GM19467 (cell line): ENCODE data around the gene IGFBP3.

Experiments
- ATAC-seq: cut with Tn5 transposase; IDR thresholded peaks from one replicate; pipeline ENCODE4 v1.9.1; 2021; ENCODE audit warnings: mild to moderate bottlenecking, moderate library complexity; ENCODE audit not compliant: unreplicated experiment

The IGFBP3 gene

DNA sequence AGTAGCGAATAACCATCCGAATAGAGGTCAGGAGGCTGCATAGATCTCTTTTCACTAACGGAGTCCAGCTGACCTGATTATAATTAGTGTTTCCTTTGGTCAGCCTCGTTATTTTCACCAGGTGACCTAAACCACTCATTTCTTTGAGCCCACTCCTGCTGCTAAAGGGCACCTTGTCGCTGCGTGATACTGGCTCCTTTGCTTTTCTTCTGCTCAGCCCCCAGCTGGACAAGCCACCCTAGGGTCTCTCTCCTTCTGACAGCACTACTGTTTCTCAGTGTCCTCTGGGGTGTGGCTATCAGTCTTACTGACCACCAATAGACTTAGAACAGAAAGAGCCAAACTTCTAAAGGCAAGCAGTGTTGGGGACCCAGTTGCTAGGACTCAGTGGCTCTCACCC lies 2.7 kb upstream of the IGFBP3 start:
- ATAC-seq: no peak

DNA sequence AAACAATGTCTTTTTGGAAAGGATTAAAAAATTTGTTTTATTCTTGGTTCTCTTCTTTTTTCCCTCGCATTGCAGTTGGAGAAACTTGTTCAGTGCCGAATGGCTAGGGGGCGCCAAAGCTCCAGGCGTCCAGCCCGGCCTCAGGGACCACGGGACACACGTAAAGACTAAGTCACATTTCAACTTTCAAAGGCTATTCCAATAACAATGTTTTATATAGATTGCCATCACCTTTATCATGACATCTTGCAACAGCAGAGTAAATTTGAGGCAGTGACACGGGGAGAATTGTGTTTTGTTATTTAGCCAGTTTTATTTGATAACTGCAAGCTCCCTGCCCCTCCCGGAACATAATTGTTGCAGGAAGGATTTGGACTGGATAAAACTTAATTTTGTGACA lies 2.2 kb upstream of the IGFBP3 start:
- ATAC-seq: no peak

DNA sequence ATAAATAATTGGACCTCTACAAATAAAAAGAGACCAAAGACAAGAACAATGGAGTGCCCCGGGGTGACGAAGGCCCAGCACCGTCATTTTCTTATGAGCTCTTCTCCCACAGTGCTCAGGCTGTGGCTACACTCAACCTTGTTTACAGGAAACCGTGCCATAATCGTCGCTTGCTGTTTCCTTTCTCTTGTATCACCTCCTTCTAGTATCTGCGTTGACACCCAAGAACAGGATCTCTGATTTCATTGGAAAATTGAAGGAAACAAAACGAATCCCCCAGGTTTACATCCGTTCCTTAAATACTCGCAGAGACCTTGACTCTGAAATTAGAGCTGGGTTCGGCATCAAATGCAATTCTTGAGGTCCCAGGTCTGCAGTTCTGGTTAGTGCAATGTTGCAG lies 1.7 kb upstream of the IGFBP3 start:
- ATAC-seq: no peak

DNA sequence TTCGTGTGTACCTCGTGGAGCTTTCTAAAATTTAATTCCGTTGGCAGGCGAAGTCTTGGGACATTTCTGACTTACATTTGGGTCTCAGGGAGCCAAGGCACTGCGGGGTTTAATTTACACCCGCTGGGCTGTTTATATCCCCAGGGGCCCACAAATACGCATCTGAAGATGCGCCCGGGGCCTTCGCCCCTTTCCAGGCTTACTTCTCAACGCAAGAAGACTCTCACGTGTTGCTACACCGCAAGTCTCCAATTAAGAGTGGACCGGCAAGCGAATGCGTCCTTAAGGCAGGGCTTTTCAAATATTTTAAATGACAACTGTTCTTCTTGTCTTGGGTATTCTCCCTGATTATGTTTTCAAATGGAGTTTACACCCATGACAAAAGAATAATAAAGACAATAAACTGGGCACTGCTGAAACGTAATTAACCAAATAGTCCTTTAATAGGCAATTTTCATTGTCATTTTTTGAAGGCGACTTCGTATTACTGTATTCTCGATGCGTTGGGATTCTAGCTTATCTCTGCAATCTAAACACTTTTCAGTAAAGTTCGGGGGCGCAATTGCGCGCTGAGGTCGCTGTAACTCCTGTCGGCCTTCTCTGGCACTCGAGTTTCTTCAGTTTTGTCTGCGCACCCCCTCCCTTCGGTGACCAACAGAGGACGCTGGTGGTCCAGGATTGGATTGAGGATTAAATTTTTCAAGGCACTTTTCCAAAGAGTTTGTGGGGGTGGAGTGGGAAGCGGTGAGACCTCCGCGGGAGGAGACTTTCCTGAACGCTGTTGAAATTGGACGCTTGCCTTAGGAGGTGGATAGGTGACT lies 837 bp upstream of the IGFBP3 start:
- no peak for ATAC-seq

DNA sequence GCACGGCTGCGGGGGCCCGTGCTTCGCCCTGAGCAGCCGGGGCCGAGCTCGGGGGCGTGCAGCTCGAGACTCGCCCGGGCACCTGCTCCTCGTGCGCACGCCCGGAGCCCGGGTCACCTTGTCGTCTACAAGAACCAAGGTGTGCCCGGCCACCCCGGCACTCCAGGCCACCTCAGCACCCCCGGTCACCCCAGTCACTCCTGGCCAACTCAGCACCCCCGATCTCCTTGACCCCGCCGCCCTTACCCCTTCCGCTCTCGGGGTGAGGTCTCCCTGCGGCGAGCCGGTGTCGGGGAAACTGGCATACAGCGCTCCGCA lies 268 bp upstream of the IGFBP3 start:
- no peak for ATAC-seq

DNA sequence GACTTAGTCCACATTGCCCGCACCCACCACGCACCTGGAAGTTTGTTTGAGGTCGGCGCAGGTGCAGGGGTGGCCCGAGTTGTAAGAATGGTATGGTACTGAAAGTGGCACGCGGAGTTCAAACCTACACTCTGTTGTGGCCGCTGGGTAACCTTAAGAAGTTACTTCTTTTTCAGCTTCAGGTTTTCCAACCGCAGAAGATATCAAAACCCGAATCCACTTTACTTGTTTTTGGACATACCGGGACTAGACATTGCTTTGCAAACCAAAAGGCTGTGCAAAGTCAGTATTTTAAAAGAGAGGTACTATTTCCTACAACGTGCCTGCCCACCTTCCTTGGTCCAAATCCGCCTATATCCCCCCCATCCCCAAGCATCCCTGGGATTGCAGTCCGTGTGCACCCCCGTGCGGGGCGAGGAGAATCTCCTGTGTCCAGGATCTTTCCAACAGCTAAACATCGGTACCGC lies 1.0 kb downstream of the IGFBP3 start:
- ATAC-seq: no peak

DNA sequence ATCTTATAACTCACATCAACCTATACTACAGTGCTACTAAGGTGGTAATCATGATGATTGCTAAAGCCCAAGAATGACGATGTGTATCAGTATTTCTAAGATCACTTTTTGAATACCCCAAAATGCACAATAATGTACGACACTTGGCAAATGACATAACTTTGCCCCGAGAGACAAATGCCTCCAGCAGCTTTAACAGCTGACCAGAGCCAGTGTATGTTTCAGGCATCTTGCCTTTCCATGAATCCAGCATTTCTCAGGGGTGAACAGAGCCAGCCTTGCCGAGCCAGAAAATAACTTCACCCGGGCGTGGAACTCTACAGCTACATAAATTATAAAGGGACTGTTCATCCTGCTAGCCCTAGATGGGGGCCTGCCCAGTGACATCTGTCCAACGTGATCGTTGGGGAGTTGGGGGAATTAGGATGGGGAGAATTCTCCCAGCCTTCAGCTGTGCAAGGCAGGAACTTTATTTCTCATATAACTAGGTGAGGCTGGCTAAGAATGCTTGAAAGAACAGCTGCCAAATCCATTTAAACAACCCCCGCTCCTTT lies 1.8 kb downstream of the IGFBP3 start:
- no peak for ATAC-seq

DNA sequence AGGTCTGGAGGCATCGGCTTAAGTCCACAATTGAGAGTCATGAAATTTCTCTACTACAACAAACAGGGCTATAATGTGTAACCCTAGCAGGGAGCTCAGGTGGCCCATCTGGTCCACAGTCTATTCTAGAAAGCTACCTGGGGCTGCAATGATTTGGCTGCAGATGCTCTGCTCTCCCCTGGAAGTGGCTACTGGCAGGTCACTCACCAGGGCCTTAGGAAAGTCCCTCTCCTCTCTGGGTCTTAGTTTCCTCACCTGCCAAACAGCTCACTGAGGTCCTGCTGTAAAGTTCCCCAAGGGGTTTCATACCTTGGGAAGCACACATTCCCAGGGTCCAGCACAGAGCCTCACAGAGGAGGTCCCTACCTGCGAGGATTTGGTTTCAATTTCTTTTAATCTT lies 2.5 kb downstream of the IGFBP3 start:
- ATAC-seq: no peak

DNA sequence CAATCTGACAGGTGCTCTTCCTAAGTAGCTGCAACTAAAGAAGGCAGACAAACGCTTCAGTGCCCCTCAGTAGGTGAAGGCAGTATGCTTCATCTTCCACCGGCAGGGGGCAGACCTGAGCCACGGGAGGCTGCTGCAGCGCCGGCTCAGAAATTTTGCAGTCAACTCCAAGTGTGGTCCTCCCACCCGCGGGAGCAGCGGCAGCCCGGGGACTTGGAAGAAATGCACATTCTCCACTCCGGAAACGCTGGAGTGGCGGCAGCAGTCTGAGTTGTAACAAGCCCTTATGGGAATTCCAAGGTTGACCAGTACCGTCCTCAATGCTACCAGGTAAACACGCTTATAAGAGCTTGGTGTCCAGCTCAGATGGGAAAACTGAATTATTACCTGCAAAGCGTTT lies 3.4 kb downstream of the IGFBP3 start:
- no peak for ATAC-seq

DNA sequence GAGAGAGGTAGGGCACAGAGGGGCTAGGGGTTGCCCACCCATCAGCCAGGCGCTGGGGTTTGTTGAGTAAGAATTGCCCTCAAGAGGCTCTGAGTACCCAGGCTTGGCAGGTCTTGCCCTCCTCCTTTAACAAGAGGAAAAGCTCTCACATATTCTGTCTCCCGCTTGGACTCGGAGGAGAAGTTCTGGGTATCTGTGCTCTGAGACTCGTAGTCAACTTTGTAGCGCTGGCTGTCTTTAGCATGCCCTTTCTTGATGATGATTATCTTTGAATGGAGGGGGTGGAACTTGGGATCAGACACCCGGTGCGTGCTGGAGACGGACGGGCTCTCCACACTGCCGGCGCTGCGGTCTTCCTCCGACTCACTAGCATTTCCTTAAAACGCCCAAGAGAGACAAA lies 4.0 kb downstream of the IGFBP3 start:
- no peak for ATAC-seq

DNA sequence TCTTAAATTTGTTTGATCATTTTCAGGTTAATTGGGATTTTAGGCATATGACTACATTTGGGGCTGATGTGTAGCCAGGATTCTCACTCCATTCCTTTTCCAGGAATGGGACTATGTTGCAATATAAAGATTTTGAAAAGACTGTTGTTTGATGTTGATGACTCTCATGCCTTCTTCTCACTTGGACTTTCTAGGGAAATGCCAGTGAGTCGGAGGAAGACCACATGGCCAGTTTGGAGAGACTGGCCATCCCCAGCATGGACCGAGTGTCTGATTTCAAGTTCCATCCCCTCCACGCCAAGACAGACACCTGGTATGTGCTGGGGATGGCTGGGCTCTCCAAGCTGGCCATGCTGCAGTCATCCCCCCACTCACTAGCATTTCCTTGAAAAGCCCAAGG lies 5.5 kb downstream of the IGFBP3 start:
- no peak for ATAC-seq

DNA sequence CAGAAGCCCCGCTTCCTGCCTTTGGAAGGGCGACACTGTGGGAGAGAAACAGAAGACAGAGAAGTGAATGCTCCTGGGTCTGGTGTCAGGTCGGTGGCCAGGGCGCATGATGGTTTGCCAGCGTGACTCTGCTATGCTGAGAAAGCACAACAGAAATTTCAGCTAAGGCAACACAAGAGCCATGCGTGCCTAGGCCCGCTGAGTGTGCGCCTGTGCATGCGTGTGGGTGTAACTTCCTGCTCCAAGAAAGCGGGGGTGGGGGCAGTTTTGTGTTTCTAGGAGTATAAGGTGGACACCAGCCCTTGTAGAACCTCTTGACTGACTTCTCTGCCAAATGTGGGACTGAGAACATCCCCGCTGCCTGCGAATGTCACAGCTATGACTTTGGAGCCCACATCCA lies 6.2 kb downstream of the IGFBP3 start:
- no peak for ATAC-seq

DNA sequence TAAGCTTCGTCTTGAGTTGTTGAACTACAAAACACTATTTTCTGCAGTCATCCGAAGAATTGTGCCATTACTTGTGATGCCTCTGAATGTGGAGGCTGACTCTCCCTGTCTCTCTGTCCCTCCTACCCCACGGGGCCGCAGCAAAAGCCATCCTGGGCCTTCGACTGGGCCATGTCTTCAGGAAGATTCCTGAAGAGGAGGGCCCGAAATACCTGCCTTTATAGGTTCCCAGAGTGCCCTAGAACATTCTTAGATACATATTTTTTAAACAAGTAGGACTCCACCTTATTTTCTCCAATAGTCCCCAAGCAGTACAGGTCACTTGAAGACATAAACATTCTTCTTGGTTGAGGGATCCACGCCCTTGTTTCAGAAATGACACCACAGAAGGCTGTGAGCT lies 8.1 kb downstream of the IGFBP3 start:
- no peak for ATAC-seq

DNA sequence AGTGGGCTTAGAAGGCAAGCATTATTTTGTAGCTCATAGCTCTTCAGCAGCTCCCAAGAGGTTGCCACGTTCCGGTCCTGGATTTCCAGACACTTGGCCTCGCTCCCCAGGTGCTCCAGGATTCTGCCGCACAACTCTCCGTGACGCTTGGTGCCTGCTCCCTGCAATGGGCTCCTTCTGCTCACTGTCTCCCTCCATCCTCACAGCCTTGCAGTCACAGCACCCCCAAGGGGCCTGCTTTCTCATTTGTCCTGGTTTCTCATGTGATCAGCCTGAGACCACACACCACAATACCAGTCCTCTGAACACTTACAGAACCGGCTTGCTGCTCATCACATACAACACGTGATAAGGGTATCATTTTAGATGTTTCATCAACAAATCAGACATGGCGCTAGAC lies 9.8 kb downstream of the IGFBP3 start:
- ATAC-seq: no peak

DNA sequence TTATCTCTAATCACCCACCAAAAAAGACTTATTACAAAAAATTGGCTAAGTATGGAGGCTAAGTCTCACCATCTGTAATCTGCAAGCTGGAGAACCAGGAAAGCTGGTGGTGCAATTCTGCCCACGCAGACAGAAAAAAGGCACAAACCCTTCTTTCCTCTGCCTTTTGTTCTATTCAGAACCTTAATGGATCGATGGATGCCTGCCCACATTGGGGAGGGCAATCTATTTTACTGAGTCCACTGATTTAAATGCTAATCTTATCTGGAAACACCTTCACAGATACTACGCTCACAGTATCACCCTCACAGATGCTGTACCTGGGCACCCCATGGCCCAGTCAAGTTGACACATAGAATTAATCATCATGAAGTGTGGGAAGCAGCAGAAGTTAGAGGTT lies 10.2 kb downstream of the IGFBP3 start:
- ATAC-seq: no peak

DNA sequence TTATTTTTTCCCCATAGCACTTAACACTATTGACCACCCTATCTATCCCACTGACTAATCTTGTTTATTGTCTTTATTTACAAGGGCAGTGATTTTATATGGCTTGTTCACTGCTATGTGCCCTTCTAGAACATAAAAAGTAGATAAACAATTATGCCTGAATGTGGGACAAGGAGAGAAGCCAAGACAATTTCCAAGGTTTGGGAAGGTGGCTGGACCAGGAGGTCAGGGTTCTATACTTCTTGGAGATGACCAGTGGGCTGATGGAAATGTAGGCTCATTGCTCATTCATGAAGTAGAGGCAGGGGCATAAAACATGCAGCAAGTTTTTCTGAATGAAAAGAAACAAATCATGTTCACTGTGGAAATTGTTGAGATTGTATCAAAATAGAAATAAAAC lies 11.5 kb downstream of the IGFBP3 start:
- no peak for ATAC-seq

DNA sequence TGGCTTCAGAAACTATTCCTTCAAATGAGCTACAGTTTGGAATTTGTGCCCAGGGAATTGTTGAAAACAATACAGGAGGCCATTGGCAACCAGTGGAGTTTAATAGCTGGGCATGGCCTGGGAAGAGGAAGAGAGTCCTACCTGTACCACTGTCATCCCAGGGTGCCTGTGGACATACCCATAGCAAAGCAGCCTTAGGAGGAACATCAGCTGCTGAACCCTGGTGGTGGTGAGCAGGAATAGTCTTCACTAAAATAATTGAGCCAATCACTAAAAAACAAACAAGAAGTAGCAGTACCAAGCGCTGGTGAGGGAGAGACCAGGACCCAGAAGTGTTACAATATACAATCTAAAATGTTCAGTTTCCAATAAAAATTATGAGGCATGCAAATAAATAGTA lies 18.3 kb downstream of the IGFBP3 start:
- ATAC-seq: no peak

DNA sequence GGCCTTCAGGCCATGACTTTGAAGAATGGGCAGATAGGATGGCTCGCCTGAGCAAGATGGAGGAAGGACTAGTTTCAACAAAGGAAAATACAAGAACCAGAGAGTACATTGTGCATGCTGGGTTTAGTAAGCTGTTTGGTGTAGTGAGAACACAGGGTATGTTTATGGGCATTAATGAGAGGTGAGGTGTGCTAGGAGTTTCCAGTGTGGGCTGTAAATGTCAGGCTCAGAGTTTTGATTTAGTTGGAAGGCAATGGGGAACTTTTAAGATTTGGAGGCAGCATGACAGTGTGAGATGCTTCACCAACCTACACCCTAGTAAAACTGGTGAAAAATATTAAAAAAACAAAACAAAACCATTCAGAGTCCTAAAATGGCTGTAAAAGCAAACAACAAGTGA lies 19.5 kb downstream of the IGFBP3 start:
- no peak for ATAC-seq

DNA sequence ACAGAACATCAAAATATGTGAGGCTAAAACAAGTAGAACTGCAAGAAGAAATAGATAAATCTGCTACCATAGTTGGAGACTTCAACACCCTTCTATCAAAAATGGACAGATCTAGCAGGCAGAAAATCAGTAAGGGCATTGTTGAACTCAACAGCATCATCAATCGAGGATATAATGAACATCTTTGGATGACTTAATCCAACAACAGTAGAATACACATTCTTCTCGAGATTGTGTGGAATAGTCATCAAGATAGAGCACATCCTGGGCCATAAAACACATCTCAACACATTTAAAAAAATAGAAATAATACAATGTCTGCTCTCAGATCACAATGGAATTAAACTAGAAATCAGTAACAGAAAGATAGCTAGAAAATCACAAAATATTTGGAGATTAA lies 22.9 kb downstream of the IGFBP3 start:
- ATAC-seq: no peak

DNA sequence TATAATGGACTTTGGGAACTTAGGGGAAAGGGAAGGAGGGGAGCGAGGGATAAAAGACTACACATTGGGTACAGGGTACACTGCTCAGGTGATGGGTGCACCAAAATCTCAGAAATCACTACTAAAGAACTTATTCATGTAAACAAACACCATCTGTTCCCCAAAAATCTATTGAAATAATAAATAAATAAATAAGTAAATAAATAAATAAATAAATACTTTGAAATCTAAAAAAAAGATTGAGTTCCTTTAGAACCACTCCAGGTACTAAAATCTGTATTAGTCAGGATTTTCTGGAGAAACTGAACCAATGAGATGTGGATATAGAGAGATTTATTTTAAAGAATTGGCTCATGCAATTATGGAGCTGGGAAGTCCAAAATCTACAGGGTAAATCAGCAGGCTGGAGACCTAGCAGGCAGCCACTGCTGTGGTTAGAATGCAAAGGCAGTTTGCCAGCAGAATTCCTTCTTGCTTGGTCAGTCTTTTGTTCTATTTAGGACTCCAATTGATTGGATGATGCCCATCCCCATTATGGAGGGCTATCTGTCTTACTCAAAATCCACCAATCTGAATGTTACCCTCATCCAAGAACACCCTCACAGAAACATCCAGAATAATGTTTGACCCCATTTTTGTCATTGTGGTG lies 23.9 kb downstream of the IGFBP3 start:
- ATAC-seq: no peak

DNA sequence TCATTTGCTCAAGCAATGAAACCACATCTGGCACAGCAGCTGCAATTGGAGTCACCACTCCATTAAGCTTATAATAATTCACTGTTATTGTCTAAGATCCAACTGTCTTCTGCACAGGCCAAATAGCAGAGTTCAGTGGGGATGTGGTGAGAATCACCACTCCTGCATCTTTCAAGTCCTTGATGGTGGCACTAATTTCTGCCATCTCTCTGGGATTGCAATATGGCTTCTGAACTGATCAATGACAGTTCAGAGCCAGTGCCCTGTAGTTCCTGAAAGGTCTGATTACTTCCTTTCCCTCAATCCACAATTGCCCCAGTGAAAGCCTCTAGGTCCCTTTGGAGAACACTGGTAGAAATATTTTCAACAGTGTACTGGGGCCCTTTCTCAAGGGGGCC lies 26.4 kb downstream of the IGFBP3 start:
- ATAC-seq: no peak

DNA sequence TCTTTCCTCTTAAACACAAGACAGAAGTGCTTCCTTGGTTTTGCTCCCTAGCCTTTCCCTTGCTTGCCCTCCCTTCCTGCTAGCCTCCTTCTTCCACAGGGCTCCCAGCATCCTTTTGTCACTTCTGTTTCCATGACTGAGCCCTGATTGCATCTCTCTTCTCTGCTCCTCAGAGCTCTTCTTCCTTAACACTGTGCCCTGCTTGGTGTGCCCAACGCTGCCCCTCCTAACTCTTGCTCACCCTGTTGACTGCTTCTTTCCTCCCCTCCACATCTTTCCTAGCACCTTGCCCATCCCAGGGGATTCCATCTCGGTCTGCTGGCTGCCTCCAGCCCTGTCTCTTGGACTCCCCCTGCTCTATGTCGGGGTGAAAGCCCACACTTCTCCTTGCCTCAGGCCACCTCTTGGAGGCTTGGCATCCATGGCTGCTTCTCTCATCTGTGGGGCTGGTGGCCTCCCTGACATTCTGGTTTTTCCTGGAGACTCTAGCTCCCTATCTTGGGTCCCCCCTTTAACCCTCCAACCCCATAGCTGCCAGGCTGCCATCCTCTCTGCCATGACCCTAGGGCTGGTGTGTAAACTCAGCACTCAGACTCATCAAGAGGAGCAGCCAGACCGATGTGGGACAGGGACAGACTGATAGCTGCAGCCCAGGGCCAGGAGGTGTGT lies 26.9 kb downstream of the IGFBP3 start:
- ATAC-seq: no peak
